GM23338 (cell line): ENCODE data around the gene TMPRSS11F. TPM values are rescaled to one million over a fixed set of nuclear protein-coding genes. Genes with fewer than 3 reads are reported as not detected.

ENCODE experiments used
- ATAC-seq: fragments of 200-7000 bp; cut with Tn5 transposase; 3 replicates; pipeline ENCODE4 v1.9.1; 2020
- DNase-seq: peaks from one replicate; pipeline ENCODE4 v3.0.0-alpha.2; 2015; ENCODE audit warnings: low spot score
- H2AFZ ChIP-seq: fragments of 200-600 bp; sonication (generic); 2 replicates; pipeline ENCODE4 v1.8.0; 2016; ENCODE audit warnings: antibody characterized with exemption, mild to moderate bottlenecking, moderate library complexity
- H3F3A ChIP-seq: fragments of 200-600 bp; sonication (generic); replicated peaks from 2 replicates; pipeline ENCODE4 v1.8.0; 2017; ENCODE audit warnings: antibody characterized with exemption, mixed run types, low read depth
- H3K27ac ChIP-seq: fragments of 200-600 bp; sonication (generic); 2 replicates; pipeline ENCODE4 v1.6.1; 2016; ENCODE audit warnings: low read depth
- H3K27me3 ChIP-seq: fragments of 200-600 bp; sonication (generic); 2 replicates; pipeline ENCODE4 v1.8.0; 2016; ENCODE audit warnings: mild to moderate bottlenecking, mixed run types, moderate library complexity; ENCODE audit not compliant: insufficient read depth
- H3K36me3 ChIP-seq: fragments of 200-600 bp; sonication (generic); 2 replicates; pipeline ENCODE4 v1.8.0; 2016; ENCODE audit warnings: mild to moderate bottlenecking; ENCODE audit not compliant: insufficient read depth
- H3K4me1 ChIP-seq: fragments of 200-600 bp; sonication (generic); 2 replicates; pipeline ENCODE4 v1.8.0; 2016; ENCODE audit warnings: mild to moderate bottlenecking, moderate library complexity; ENCODE audit not compliant: insufficient read depth
- H3K4me2 ChIP-seq: fragments of 200-600 bp; sonication (generic); 2 replicates; pipeline ENCODE4 v1.7.1; 2017; ENCODE audit warnings: mixed run types
- H3K4me3 ChIP-seq: fragments of 200-600 bp; sonication (generic); 2 replicates; pipeline ENCODE4 v1.6.1; 2016; ENCODE audit warnings: mixed run types
- H3K79me2 ChIP-seq: fragments of 200-600 bp; sonication (generic); replicated peaks from 2 replicates; pipeline ENCODE4 v1.8.0; 2017; ENCODE audit warnings: mild to moderate bottlenecking; ENCODE audit not compliant: insufficient read depth
- H3K9me2 ChIP-seq: fragments of 200-600 bp; sonication (generic); 2 replicates; pipeline ENCODE4 v1.8.0; 2017; ENCODE audit not compliant: insufficient read depth
- H4K20me1 ChIP-seq: fragments of 200-600 bp; sonication (generic); replicated peaks from 2 replicates; pipeline ENCODE4 v1.8.0; 2017; ENCODE audit warnings: mild to moderate bottlenecking; ENCODE audit not compliant: insufficient read depth
- H3K27ac Mint-ChIP-seq: 2 replicates; pipeline ENCODE4 v1.8.0; 2020; ENCODE audit warnings: inconsistent platforms, mild to moderate bottlenecking, moderate library complexity, mixed read lengths
- H3K27me3 Mint-ChIP-seq: 3 replicates; pipeline ENCODE4 v1.8.0; 2022; ENCODE audit warnings: low read depth, mild to moderate bottlenecking, moderate library complexity, mixed read lengths, inconsistent platforms; ENCODE audit not compliant: insufficient read depth, poor library complexity
- H3K36me3 Mint-ChIP-seq: 3 replicates; pipeline ENCODE4 v1.8.0; 2021; ENCODE audit warnings: low read depth, mild to moderate bottlenecking, inconsistent platforms, moderate library complexity, mixed read lengths
- H3K4me1 Mint-ChIP-seq: 3 replicates; pipeline ENCODE4 v1.8.0; 2020; ENCODE audit warnings: mild to moderate bottlenecking, inconsistent platforms, mixed read lengths
- H3K4me3 Mint-ChIP-seq: 3 replicates; pipeline ENCODE4 v1.8.0; 2021; ENCODE audit warnings: moderate library complexity, mild to moderate bottlenecking, inconsistent platforms, mixed read lengths
- H3K9me3 Mint-ChIP-seq: 3 replicates; pipeline ENCODE4 v1.8.0; 2020; ENCODE audit warnings: moderate library complexity, mild to moderate bottlenecking, inconsistent platforms, mixed read lengths
- CREB1 ChIP-seq: fragments of 250-450 bp; sonication (Bioruptor Pico); IDR thresholded peaks from 2 replicates; pipeline ENCODE4 v1.5.0; 2020; ENCODE audit warnings: low read depth, mild to moderate bottlenecking, moderate library complexity
- EZH2 ChIP-seq: fragments of 200-600 bp; sonication (generic); IDR thresholded peaks from one replicate; pipeline ENCODE4 v1.8.0; 2017; ENCODE audit warnings: antibody characterized with exemption, mild to moderate bottlenecking, low read depth; ENCODE audit not compliant: unreplicated experiment
- EZH2phosphoT487 ChIP-seq: fragments of 200-600 bp; sonication (generic); IDR thresholded peaks from one replicate; pipeline ENCODE4 v1.8.1; 2018; ENCODE audit warnings: antibody characterized with exemption; ENCODE audit not compliant: unreplicated experiment
- JUNB ChIP-seq: IDR thresholded peaks from one replicate; pipeline ENCODE4 v1.6.1; 2016; ENCODE audit warnings: antibody characterized with exemption; ENCODE audit not compliant: unreplicated experiment
- NANOG ChIP-seq: IDR thresholded peaks from 2 replicates; pipeline ENCODE4 v1.6.1; 2016; ENCODE audit warnings: antibody characterized with exemption, borderline replicate concordance
- POLR2AphosphoS5 ChIP-seq: IDR thresholded peaks from 2 replicates; pipeline ENCODE4 v1.6.1; 2016; ENCODE audit warnings: antibody characterized with exemption, low read depth
- STAT1 ChIP-seq: IDR thresholded peaks from one replicate; pipeline ENCODE4 v1.6.1; 2016; ENCODE audit warnings: antibody characterized with exemption; ENCODE audit not compliant: unreplicated experiment
- ZNF114 ChIP-seq: fragments of 250-450 bp; sonication (Bioruptor Pico); IDR thresholded peaks from 2 replicates; pipeline ENCODE4 v1.5.0; 2020; ENCODE audit warnings: mild to moderate bottlenecking, moderate library complexity
- ZNF331 ChIP-seq: fragments of 250-450 bp; sonication (Bioruptor Pico); IDR thresholded peaks from 2 replicates; pipeline ENCODE4 v1.5.0; 2020; ENCODE audit warnings: low read depth, mild to moderate bottlenecking, moderate library complexity
- ZNF462 ChIP-seq: fragments of 250-450 bp; sonication (Bioruptor Pico); IDR thresholded peaks from 2 replicates; pipeline ENCODE4 v1.5.0; 2020; ENCODE audit warnings: mild to moderate bottlenecking, moderate library complexity
- polyA plus RNA-seq: library from polyadenylated mRNA; unstranded; fragments of >200 nt; fragmentation: Nextera tagmentation; extraction: Ambion mirVana; gene quantifications from 2 replicates; pipeline ENCODE4 v1.2.1, GENCODE V29; 2016
- total RNA-seq: library from RNA; depleted of rRNA; stranded (reverse); fragments of >200 nt; shearing (Covaris generic); gene quantifications from 2 replicates; pipeline ENCODE4 v1.2.3, GENCODE V29; 2014
- TF ChIP-seq, protein P1 (sequence below): IDR thresholded peaks from one replicate; pipeline ENCODE4 v1.6.1; 2018; ENCODE audit warnings: antibody characterized with exemption; ENCODE audit not compliant: unreplicated experiment
- TF ChIP-seq, protein P2 (sequence below), 2 experiments: fragments of 200-600 bp in 1 of 2; sonication (generic) in 1 of 2; conservative IDR thresholded peaks; 2 replicates each; pipeline versions ENCODE4 v1.5.1 to v1.6.1; 2016 to 2017; ENCODE audit warnings: antibody characterized with exemption in 2 of 2, low read depth in 2 of 2, mild to moderate bottlenecking in 2 of 2, moderate library complexity in 1 of 2
- TF ChIP-seq, protein P3 (sequence below): IDR thresholded peaks from 2 replicates; pipeline ENCODE4 v1.6.1; 2016; ENCODE audit warnings: antibody characterized with exemption

Gene TMPRSS11F
- total and polyA plus RNA-seq, 2 experiments from 2014 or later = not detected

- Mint-ChIP-seq H3K36me3 (peaks cover 12% of the 10 kb centered on the region; the same call in 2 of the 3 replicates), H3K4me3 (no peak overlapping the region), H3K27ac (no peak overlapping the region), H3K9me3 (peaks cover 21% of the 10 kb centered on the region), H3K4me1 (peaks cover 16% of the 10 kb centered on the region), H3K27me3 (no peaks in the 10 kb centered on the region)
- H3K27ac ChIP-seq = no peak overlapping the region
- no peaks in the 10 kb centered on the region for H3K9me2 ChIP-seq
- no peaks in the 10 kb centered on the region for H4K20me1 ChIP-seq
- no peak for DNase-seq
- TF ChIP-seq CREB1 = no peak
- no peak for TF ChIP-seq EZH2
- TF ChIP-seq, protein P1, sequence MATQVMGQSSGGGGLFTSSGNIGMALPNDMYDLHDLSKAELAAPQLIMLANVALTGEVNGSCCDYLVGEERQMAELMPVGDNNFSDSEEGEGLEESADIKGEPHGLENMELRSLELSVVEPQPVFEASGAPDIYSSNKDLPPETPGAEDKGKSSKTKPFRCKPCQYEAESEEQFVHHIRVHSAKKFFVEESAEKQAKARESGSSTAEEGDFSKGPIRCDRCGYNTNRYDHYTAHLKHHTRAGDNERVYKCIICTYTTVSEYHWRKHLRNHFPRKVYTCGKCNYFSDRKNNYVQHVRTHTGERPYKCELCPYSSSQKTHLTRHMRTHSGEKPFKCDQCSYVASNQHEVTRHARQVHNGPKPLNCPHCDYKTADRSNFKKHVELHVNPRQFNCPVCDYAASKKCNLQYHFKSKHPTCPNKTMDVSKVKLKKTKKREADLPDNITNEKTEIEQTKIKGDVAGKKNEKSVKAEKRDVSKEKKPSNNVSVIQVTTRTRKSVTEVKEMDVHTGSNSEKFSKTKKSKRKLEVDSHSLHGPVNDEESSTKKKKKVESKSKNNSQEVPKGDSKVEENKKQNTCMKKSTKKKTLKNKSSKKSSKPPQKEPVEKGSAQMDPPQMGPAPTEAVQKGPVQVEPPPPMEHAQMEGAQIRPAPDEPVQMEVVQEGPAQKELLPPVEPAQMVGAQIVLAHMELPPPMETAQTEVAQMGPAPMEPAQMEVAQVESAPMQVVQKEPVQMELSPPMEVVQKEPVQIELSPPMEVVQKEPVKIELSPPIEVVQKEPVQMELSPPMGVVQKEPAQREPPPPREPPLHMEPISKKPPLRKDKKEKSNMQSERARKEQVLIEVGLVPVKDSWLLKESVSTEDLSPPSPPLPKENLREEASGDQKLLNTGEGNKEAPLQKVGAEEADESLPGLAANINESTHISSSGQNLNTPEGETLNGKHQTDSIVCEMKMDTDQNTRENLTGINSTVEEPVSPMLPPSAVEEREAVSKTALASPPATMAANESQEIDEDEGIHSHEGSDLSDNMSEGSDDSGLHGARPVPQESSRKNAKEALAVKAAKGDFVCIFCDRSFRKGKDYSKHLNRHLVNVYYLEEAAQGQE = no peak
- TF ChIP-seq, protein P2, sequence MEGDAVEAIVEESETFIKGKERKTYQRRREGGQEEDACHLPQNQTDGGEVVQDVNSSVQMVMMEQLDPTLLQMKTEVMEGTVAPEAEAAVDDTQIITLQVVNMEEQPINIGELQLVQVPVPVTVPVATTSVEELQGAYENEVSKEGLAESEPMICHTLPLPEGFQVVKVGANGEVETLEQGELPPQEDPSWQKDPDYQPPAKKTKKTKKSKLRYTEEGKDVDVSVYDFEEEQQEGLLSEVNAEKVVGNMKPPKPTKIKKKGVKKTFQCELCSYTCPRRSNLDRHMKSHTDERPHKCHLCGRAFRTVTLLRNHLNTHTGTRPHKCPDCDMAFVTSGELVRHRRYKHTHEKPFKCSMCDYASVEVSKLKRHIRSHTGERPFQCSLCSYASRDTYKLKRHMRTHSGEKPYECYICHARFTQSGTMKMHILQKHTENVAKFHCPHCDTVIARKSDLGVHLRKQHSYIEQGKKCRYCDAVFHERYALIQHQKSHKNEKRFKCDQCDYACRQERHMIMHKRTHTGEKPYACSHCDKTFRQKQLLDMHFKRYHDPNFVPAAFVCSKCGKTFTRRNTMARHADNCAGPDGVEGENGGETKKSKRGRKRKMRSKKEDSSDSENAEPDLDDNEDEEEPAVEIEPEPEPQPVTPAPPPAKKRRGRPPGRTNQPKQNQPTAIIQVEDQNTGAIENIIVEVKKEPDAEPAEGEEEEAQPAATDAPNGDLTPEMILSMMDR (conservative IDR thresholded peaks at IDR 0.05; ENCODE audit: low read depth in 2 of 2) = no peak
- TF ChIP-seq ZNF331 (CRISPR knock-in tag) = no peak
- TF ChIP-seq NANOG = no peak
- TF ChIP-seq ZNF462 (CRISPR knock-in tag) = no peak
- TF ChIP-seq POLR2AphosphoS5 = no peak
- no peak for TF ChIP-seq EZH2phosphoT487
- no peak for TF ChIP-seq ZNF114
- TF ChIP-seq, protein P3, sequence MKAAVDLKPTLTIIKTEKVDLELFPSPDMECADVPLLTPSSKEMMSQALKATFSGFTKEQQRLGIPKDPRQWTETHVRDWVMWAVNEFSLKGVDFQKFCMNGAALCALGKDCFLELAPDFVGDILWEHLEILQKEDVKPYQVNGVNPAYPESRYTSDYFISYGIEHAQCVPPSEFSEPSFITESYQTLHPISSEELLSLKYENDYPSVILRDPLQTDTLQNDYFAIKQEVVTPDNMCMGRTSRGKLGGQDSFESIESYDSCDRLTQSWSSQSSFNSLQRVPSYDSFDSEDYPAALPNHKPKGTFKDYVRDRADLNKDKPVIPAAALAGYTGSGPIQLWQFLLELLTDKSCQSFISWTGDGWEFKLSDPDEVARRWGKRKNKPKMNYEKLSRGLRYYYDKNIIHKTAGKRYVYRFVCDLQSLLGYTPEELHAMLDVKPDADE = no peak
- TF ChIP-seq STAT1 = no peak
- TF ChIP-seq JUNB = no peak
- H3K4me3 ChIP-seq = no peak overlapping the region
- H3K79me2 ChIP-seq = no peaks in the 10 kb centered on the region
- no peak overlapping the region for H3K4me2 ChIP-seq
- peaks cover 9% of the 10 kb centered on the region; the same call in 1 of the 2 replicates for H3K36me3 ChIP-seq
- H3F3A ChIP-seq = no peaks in the 10 kb centered on the region
- H2AFZ ChIP-seq = no peak overlapping the region
- H3K27me3 ChIP-seq = no peaks in the 10 kb centered on the region
- ATAC-seq = no peak
- peaks cover 29% of the 10 kb centered on the region for H3K4me1 ChIP-seq
These were observed 9.7 kb downstream of the TMPRSS11F start for GRCh38 chr4:68119921-68120320.
